ENCODE measurements around the gene ABI2. TPM values are rescaled to one million over a fixed set of nuclear protein-coding genes. Genes with fewer than 3 reads are reported as not detected.

Gene ABI2
- total and polyA plus RNA-seq, 2 experiments from 2014 or later = 28.0 to 88.3 TPM

DNA sequence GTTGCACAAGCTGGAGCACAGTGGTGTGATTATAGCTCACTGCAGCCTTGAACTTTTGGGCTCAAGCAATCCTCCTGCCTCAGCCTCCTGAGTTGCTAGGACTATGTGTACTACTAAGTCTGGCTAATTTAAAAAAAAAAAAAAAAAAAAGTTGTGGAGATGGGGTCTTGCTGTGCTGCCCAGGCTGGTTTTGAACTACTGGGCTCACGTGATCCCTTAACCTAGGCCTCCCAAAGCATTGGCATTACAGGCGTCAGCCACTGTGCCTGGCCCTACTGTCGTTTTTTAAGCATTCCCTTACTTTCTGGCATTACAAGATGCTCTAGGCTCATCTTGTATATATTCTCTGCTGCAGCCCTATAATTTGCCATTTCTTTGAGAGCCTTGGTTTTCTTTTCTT, 118.6 kb downstream of the ABI2 start:
- no peak overlapping the region for H3K9ac ChIP-seq
- H2AFZ ChIP-seq = no peak overlapping the region
- peaks cover 38% of the 10 kb centered on the region for H3K4me1 ChIP-seq (ENCODE audit: insufficient read depth)
- in situ Hi-C loops (cut with MboI) = no loop called here
- H3K36me3 ChIP-seq (ENCODE audit: low read depth) = peaks cover 92% of the 10 kb centered on the region
- DNase-seq = no peak
- peaks cover 60% of the 10 kb centered on the region for H3K79me2 ChIP-seq (ENCODE audit: insufficient read depth)
- TF ChIP-seq EZH2phosphoT487 (IDR thresholded peaks at IDR 0.05; ENCODE audit: insufficient read depth, low read depth) (no peak), EZH2 (IDR thresholded peaks at IDR 0.05; ENCODE audit: insufficient read depth, poor library complexity, severe bottlenecking) (no peak)
- H3K27ac ChIP-seq = peak overlapping the region; percentile 54
- peaks cover 90% of the 10 kb centered on the region for H3F3A ChIP-seq (ENCODE audit: insufficient read depth)
- no peaks in the 10 kb centered on the region for H3K9me2 ChIP-seq (ENCODE audit: insufficient read depth)
- no peaks in the 10 kb centered on the region for H3K9me3 ChIP-seq (ENCODE audit: low read depth)
- no peaks in the 10 kb centered on the region for H3K27me3 ChIP-seq (replicated peaks; ENCODE audit: insufficient read depth)
- 97 to 98% methylated on average over 3 of the region's 3 CpGs for WGBS, 2 experiments (ENCODE audit: low coverage in 1 of 2, low lambda C conversion rate in 2 of 2, missing lambda C conversion rate in 2 of 2)
- H4K20me1 ChIP-seq (ENCODE audit: insufficient read depth) = no peaks in the 10 kb centered on the region
- no peak overlapping the region for H3K4me3 ChIP-seq
- no peak overlapping the region for H3K4me2 ChIP-seq (ENCODE audit: unreplicated experiment)

- Histone ChIP-seq H3K9me2 (ENCODE audit: insufficient read depth) (no peaks in the 10 kb centered on the region), H3K79me2 (ENCODE audit: insufficient read depth) (peaks cover 60% of the 10 kb centered on the region), H3K4me3 (no peak overlapping the region), H3K4me2 (ENCODE audit: unreplicated experiment) (no peak overlapping the region), H3K9ac (no peak overlapping the region), H3K4me1 (ENCODE audit: insufficient read depth) (peaks cover 50% of the 10 kb centered on the region), H2AFZ (no peak overlapping the region), H4K20me1 (ENCODE audit: insufficient read depth) (no peaks in the 10 kb centered on the region), H3K9me3 (ENCODE audit: low read depth) (no peaks in the 10 kb centered on the region), H3K27me3 (replicated peaks; ENCODE audit: insufficient read depth) (no peaks in the 10 kb centered on the region), H3F3A (ENCODE audit: insufficient read depth) (peaks cover 94% of the 10 kb centered on the region), H3K27ac (peak overlapping the region; percentile 52; the same call in 1 of the 2 replicates), H3K36me3 (ENCODE audit: low read depth) (peaks cover 96% of the 10 kb centered on the region)
- in situ Hi-C loops (cut with MboI) = no loop called here
- no peak for DNase-seq
- WGBS, 2 experiments (ENCODE audit: low coverage in 1 of 2, low lambda C conversion rate in 2 of 2, missing lambda C conversion rate in 2 of 2) = 78 to 79% methylated on average over 3 of the region's 3 CpGs
- TF ChIP-seq EZH2 (IDR thresholded peaks at IDR 0.05; ENCODE audit: insufficient read depth, poor library complexity, severe bottlenecking) = no peak
- TF ChIP-seq EZH2phosphoT487 (IDR thresholded peaks at IDR 0.05; ENCODE audit: insufficient read depth, low read depth) = no peak
These were observed 122.4 kb downstream of the ABI2 start for GRCh38 chr2:203450561-203450960.

DNA sequence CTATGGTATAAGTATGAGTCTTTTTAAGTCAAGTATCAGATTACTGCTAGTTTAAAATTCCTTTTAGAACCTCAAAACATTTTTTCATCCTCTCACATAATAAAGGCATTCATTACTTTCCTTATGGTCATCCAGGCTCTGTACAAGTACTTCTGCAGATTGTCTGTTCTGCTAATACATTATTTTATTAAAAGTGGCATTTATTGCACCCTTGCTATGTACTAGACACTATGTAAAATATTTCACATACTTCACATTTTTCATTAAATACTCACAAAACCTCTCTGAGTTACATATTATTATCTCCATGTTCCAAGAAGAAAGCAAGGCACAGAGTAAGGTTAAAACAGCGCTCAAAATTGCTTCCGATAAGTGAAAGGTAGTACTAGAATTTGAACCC, 122.8 kb downstream of the ABI2 start:
- TF ChIP-seq EZH2 (IDR thresholded peaks at IDR 0.05; ENCODE audit: insufficient read depth, poor library complexity, severe bottlenecking) = no peak
- TF ChIP-seq EZH2phosphoT487 (IDR thresholded peaks at IDR 0.05; ENCODE audit: insufficient read depth, low read depth) = no peak
- no peak overlapping the region for H2AFZ ChIP-seq
- no peak overlapping the region for H3K4me2 ChIP-seq (ENCODE audit: unreplicated experiment)
- no peaks in the 10 kb centered on the region for H3K27me3 ChIP-seq (replicated peaks; ENCODE audit: insufficient read depth)
- in situ Hi-C loops (cut with MboI) = no loop called here
- H3K36me3 ChIP-seq (ENCODE audit: low read depth) = peaks cover 97% of the 10 kb centered on the region
- peaks cover 45% of the 10 kb centered on the region for H3K4me1 ChIP-seq (ENCODE audit: insufficient read depth)
- 95% methylated on average over 2 of the region's 2 CpGs for WGBS, 2 experiments (ENCODE audit: low coverage in 1 of 2, low lambda C conversion rate in 2 of 2, missing lambda C conversion rate in 2 of 2)
- H3K9ac ChIP-seq = no peak overlapping the region
- no peaks in the 10 kb centered on the region for H3K9me3 ChIP-seq (ENCODE audit: low read depth)
- no peak overlapping the region for H3K4me3 ChIP-seq
- peaks cover 98% of the 10 kb centered on the region for H3F3A ChIP-seq (ENCODE audit: insufficient read depth)
- peaks cover 65% of the 10 kb centered on the region for H3K79me2 ChIP-seq (ENCODE audit: insufficient read depth)
- H3K27ac ChIP-seq = peak overlapping the region; percentile 52
- H3K9me2 ChIP-seq (ENCODE audit: insufficient read depth) = no peaks in the 10 kb centered on the region
- peak; percentile 49 for DNase-seq
- no peaks in the 10 kb centered on the region for H4K20me1 ChIP-seq (ENCODE audit: insufficient read depth)

GRCh38 chr2:203451689-203452088, 123.5 kb downstream of the ABI2 start:
- peaks cover 97% of the 10 kb centered on the region for H3K36me3 ChIP-seq (ENCODE audit: low read depth)

More at GRCh38 chr2:203451689-203452088, 123.5 kb downstream of the ABI2 start:
- WGBS, 2 experiments (ENCODE audit: low coverage in 1 of 2, low lambda C conversion rate in 2 of 2, missing lambda C conversion rate in 2 of 2) = 92 to 97% methylated on average over 1 of the region's 1 CpG
- in situ Hi-C loops (cut with MboI) = no loop called here
- Histone ChIP-seq H3K4me3 (no peak overlapping the region), H4K20me1 (ENCODE audit: insufficient read depth) (no peaks in the 10 kb centered on the region), H3K27ac (peak overlapping the region; percentile 52), H3K9me2 (ENCODE audit: insufficient read depth) (no peaks in the 10 kb centered on the region), H3K4me1 (ENCODE audit: insufficient read depth) (peaks cover 39% of the 10 kb centered on the region), H3K27me3 (replicated peaks; ENCODE audit: insufficient read depth) (no peaks in the 10 kb centered on the region), H3F3A (ENCODE audit: insufficient read depth) (peaks cover 98% of the 10 kb centered on the region), H2AFZ (no peak overlapping the region), H3K79me2 (ENCODE audit: insufficient read depth) (peaks cover 65% of the 10 kb centered on the region), H3K9ac (peak overlapping the region; percentile 19; the same call in 1 of the 2 replicates), H3K4me2 (ENCODE audit: unreplicated experiment) (no peak overlapping the region), H3K9me3 (ENCODE audit: low read depth) (no peaks in the 10 kb centered on the region)
- peak; percentile 49 for DNase-seq
- TF ChIP-seq EZH2 (IDR thresholded peaks at IDR 0.05; ENCODE audit: insufficient read depth, poor library complexity, severe bottlenecking) (no peak), EZH2phosphoT487 (IDR thresholded peaks at IDR 0.05; ENCODE audit: insufficient read depth, low read depth) (no peak)

Data from GM23248 (cell line).